Stimulated activated memory B cell treated with anti-CD40 and anti-IgM and Interleukin-4, amounts not matched to agents 10 μg/mL and 1 μg/mL and 100 μg/mL, for 72 hours (primary cell): ENCODE results near the gene CALD1.

Experiments used
- ATAC-seq: fragments of 150-1000 bp; cut with Tn5 transposase; 2 replicates; pipeline ENCODE4 v1.10.0; 2021
- H3K27ac Mint-ChIP-seq: one replicate; pipeline ENCODE4 v1.8.0; 2022; ENCODE audit warnings: mild to moderate bottlenecking, mixed read lengths
- H3K27me3 Mint-ChIP-seq: one replicate; pipeline ENCODE4 v1.8.0; 2022; ENCODE audit warnings: mixed read lengths
- H3K36me3 Mint-ChIP-seq: one replicate; pipeline ENCODE4 v1.8.0; 2022; ENCODE audit warnings: mixed read lengths
- H3K4me1 Mint-ChIP-seq: one replicate; pipeline ENCODE4 v1.8.0; 2022; ENCODE audit warnings: mixed read lengths
- H3K4me3 Mint-ChIP-seq: one replicate; pipeline ENCODE4 v1.8.0; 2022; ENCODE audit warnings: mild to moderate bottlenecking, moderate library complexity, mixed read lengths
- H3K9me3 Mint-ChIP-seq: one replicate; pipeline ENCODE4 v1.8.0; 2022; ENCODE audit warnings: mixed read lengths

CALD1 gene

GRCh38 chr7:134892963-134893362, 113.5 kb downstream of the CALD1 start:
- Mint-ChIP-seq H3K27ac (no peak overlapping the region), H3K27me3 (peaks cover 16% of the 10 kb centered on the region), H3K4me1 (no peaks in the 10 kb centered on the region), H3K4me3 (no peak overlapping the region), H3K36me3 (no peaks in the 10 kb centered on the region), H3K9me3 (peaks cover 7% of the 10 kb centered on the region)
- no peak for ATAC-seq

DNA sequence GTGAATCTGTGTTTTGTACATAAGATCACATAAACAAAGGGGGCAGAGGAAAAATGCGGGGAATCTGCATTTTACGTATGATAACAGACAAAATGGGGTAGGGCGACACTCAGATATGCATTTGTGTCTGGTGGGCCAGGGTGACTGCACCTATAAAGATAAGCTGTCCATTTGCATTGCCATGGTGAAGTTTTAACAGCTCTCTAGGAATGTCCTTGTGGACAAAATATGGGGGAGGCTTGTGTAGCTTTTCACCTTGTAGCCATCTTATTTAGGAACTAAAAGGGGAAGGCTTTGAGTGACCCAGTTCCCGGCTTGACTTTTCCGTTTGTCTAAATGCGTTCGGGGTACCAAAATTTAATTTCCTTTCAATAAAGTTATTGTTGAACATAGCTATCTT, 114.5 kb downstream of the CALD1 start:
- Mint-ChIP-seq H3K4me3 (no peak overlapping the region), H3K9me3 (peaks cover 7% of the 10 kb centered on the region), H3K36me3 (no peaks in the 10 kb centered on the region), H3K27me3 (peaks cover 16% of the 10 kb centered on the region), H3K27ac (no peak overlapping the region), H3K4me1 (no peaks in the 10 kb centered on the region)
- no peak for ATAC-seq

GRCh38 chr7:134894928-134895327, 115.5 kb downstream of the CALD1 start:
- Mint-ChIP-seq H3K9me3 (peaks cover 7% of the 10 kb centered on the region), H3K36me3 (no peaks in the 10 kb centered on the region), H3K27me3 (peaks cover 16% of the 10 kb centered on the region), H3K4me3 (no peak overlapping the region), H3K4me1 (peaks cover 8% of the 10 kb centered on the region), H3K27ac (no peak overlapping the region)
- no peak for ATAC-seq

DNA sequence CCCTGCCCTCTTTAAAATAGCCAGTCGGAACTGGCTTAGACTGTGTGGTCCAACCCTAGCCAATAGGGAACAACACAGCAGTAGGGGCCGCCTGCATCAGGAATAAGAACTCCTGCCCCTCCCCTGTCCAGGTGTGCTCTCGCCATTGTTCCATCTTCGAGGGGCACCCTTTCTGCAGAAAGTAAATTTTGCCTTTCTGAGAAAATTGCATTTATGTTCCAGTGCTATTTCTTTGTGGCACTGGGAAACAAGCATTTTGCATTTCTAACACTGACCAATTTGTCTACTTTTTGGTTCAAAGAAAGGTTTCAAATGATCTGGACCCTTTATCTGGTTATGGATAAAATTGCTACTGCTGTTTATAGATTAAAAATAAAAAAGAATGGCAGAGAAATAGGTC, 116.6 kb downstream of the CALD1 start:
- Mint-ChIP-seq H3K4me3 (no peak overlapping the region), H3K36me3 (no peaks in the 10 kb centered on the region), H3K9me3 (peaks cover 7% of the 10 kb centered on the region), H3K27ac (no peak overlapping the region), H3K27me3 (peaks cover 16% of the 10 kb centered on the region), H3K4me1 (peaks cover 20% of the 10 kb centered on the region)
- ATAC-seq = no peak

DNA sequence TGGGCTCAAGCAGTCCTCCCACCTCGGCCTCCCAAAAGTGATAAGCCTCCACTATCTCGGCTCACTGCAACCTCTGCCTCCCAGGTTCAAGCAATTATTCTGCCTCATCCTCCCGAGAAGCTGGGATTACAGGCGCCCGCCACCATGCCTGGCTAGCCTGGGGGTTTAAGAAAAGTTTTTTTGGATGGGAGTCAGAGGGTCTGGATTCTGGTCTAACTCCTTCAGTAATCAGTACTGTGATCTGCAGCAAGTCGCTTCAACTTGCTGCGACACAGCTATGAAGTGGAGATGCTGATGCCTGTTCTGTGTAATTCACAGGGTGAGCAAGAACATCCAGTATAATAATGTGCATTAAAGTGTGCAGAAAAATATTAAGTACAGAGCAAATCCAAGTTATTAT, 118.5 kb downstream of the CALD1 start:
- peaks cover 10% of the 10 kb centered on the region for H3K27me3 Mint-ChIP-seq
- no peak overlapping the region for H3K27ac Mint-ChIP-seq
- peaks cover 7% of the 10 kb centered on the region for H3K9me3 Mint-ChIP-seq
- ATAC-seq = no peak
- peaks cover 23% of the 10 kb centered on the region for H3K4me1 Mint-ChIP-seq
- no peaks in the 10 kb centered on the region for H3K36me3 Mint-ChIP-seq
- no peak overlapping the region for H3K4me3 Mint-ChIP-seq

DNA sequence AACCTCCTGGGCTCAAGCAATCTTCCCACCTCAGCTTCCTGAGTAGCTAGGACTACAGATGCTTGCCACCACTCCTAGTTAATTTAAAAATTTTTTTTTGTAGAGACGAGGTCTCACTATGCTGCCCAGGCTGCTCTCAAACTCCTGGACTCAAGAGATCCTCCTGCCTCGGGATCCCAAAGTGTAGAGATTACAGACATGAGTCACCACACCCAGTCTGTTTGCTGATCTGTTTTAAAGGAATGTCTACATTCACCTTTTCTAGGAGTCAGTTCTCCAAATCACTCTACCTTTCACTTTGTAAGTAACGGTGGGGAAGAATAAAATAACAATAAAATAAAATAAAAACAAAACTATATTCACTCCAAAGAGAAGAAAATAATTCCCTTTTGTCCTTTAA, 120.3 kb downstream of the CALD1 start:
- ATAC-seq = no peak
- peaks cover 7% of the 10 kb centered on the region for H3K9me3 Mint-ChIP-seq

DNA sequence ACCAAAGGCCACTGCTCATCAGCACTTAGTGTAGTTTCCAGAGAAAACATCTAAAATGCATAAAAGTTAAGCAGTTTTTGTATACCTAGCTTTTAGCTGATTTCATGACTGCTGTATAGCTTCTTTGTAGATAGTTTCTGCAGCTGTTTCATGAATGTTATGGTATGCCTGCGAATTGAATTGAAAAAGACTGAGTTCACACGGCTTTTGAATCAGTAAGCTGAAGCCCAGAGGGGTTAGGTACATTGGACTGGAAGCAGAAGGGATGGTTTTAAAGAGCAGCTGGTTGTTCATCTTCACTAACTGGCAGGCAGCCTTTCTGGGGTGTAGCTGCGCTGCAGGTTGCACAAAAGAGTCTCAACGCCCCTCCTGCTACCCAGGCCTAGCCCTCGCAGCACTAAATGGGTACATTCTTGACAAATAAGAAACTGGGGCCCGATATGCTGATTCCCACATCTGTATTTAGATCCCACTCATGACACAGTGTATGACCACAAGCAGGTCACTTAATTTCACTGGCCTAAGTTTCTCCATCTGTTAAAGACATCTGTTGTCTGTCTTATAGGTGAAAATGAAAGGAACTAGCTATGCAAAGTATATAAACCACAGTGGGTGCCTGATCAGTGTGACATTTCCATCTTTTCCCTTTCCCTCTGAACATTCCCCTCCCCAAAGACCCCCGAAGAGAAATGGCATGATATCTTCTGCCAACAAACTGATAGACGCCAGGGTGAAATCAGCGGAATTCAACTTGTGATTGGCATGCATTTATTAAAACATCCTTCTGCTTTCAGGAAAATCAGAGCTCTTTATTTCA, 120.9 kb downstream of the CALD1 start:
- Mint-ChIP-seq H3K36me3 (no peaks in the 10 kb centered on the region), H3K4me1 (peaks cover 23% of the 10 kb centered on the region), H3K9me3 (peaks cover 7% of the 10 kb centered on the region), H3K27ac (no peak overlapping the region), H3K4me3 (no peak overlapping the region), H3K27me3 (no peaks in the 10 kb centered on the region)
- ATAC-seq = no peak

More for the DNA sequence above, 120.3 kb downstream of the CALD1 start:
- Mint-ChIP-seq H3K27me3 (no peaks in the 10 kb centered on the region), H3K36me3 (no peaks in the 10 kb centered on the region), H3K27ac (no peak overlapping the region), H3K4me1 (peaks cover 23% of the 10 kb centered on the region), H3K4me3 (no peak overlapping the region)

GRCh38 chr7:134901389-134902020, 122.1 kb downstream of the CALD1 start:
- ATAC-seq = no peak
- Mint-ChIP-seq H3K27ac (no peak overlapping the region), H3K27me3 (no peaks in the 10 kb centered on the region)

GRCh38 chr7:134902058-134902457, 122.6 kb downstream of the CALD1 start:
- no peak for ATAC-seq
- H3K36me3 Mint-ChIP-seq = no peaks in the 10 kb centered on the region
- H3K4me3 Mint-ChIP-seq = no peak overlapping the region
- no peaks in the 10 kb centered on the region for H3K9me3 Mint-ChIP-seq
- no peaks in the 10 kb centered on the region for H3K27me3 Mint-ChIP-seq
- no peak overlapping the region for H3K27ac Mint-ChIP-seq
- H3K4me1 Mint-ChIP-seq = peaks cover 23% of the 10 kb centered on the region

More at GRCh38 chr7:134901389-134902020, 122.1 kb downstream of the CALD1 start:
- H3K4me1 Mint-ChIP-seq = peaks cover 23% of the 10 kb centered on the region
- peaks cover 2% of the 10 kb centered on the region for H3K9me3 Mint-ChIP-seq
- no peak overlapping the region for H3K4me3 Mint-ChIP-seq
- no peaks in the 10 kb centered on the region for H3K36me3 Mint-ChIP-seq

DNA sequence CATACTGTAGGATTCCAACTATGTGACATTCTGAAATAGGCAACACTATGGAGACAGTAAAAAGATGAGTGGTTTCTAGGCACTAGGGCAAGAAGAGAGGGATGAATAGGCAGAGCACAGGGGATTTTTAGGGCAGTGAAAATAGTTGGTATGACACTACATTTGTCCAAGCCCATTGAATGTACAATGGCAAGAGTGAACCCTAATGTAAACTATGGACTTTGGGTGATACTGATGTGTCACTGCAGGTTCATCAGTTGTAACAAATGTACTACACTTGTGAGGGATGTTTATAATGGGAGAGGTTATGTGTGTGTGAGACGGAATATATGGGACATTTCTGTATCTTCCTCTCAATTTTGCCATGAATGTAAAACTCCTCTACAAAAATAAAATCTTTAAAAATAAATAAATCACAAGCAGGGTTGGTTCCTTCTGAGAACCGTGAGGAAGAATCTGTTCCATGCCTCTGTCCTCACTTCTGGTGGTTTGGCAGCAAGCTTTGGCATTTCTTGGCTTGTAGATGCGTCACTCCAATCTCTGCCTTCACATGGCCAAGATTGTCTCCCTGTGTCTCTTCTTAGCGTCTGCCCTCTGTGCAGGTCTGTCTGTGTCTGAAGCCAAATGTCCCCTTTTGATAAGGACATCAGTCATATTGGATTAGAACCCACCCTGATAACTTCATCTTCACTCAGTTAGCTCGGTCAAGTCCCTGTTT, 123.8 kb downstream of the CALD1 start:
- H3K27me3 Mint-ChIP-seq = no peaks in the 10 kb centered on the region
- no peaks in the 10 kb centered on the region for H3K9me3 Mint-ChIP-seq
- ATAC-seq = no peak
- no peak overlapping the region for H3K4me3 Mint-ChIP-seq
- H3K4me1 Mint-ChIP-seq = peaks cover 23% of the 10 kb centered on the region
- H3K36me3 Mint-ChIP-seq = no peaks in the 10 kb centered on the region
- no peak overlapping the region for H3K27ac Mint-ChIP-seq

DNA sequence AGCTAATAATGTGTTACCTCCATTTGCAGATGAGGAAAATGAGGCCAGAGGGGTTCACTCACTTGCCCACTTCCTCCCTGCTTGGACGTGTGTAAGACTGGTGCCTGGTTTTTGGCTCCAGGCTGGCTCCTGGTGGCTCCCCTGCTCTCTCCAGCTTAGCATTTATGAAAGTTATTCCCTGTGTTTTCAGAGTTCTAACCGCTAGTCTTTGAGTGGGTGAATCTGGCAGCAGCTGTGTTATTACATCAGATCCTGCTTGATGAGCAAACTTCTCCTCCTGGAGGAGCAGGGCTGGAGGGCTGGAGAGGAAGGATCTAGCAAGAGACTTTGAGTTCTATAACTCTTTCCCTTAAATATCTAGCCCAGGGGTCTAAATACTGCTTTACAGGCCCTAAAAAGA, 125.9 kb downstream of the CALD1 start:
- Mint-ChIP-seq H3K27me3 (no peaks in the 10 kb centered on the region), H3K27ac (no peak overlapping the region), H3K4me1 (peaks cover 12% of the 10 kb centered on the region), H3K36me3 (no peaks in the 10 kb centered on the region), H3K9me3 (no peaks in the 10 kb centered on the region), H3K4me3 (no peak overlapping the region)
- no peak for ATAC-seq

DNA sequence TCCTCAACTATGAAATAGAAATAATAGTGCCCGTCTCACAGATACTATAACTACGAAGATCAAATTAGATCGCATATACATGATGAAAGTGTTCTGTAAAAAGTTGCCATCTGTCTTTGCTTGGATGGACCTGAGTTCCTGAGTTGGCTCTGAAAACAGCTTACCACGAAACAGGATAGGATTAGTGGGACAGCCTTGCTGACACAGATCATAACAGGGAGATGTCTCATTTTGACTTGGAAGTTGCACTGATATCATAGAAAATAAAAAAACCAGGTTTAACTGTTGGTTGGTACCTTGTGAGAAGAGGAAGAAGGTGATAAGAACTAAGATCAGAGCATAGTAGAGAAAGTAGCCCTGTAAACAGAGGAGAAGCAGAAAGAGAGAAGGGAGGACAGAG, 127.6 kb downstream of the CALD1 start:
- Mint-ChIP-seq H3K4me3 (no peak overlapping the region), H3K4me1 (peaks cover 12% of the 10 kb centered on the region), H3K27me3 (no peaks in the 10 kb centered on the region), H3K27ac (no peak overlapping the region), H3K36me3 (no peaks in the 10 kb centered on the region), H3K9me3 (no peaks in the 10 kb centered on the region)
- ATAC-seq = no peak

- no peak overlapping the region for H3K27ac Mint-ChIP-seq
- H3K27me3 Mint-ChIP-seq = no peaks in the 10 kb centered on the region
- H3K36me3 Mint-ChIP-seq = no peaks in the 10 kb centered on the region
- ATAC-seq = no peak
- peaks cover 12% of the 10 kb centered on the region for H3K4me1 Mint-ChIP-seq
- no peak overlapping the region for H3K4me3 Mint-ChIP-seq
- no peaks in the 10 kb centered on the region for H3K9me3 Mint-ChIP-seq
Observed at GRCh38 chr7:134907639-134908038, 128.2 kb downstream of the CALD1 start.

DNA sequence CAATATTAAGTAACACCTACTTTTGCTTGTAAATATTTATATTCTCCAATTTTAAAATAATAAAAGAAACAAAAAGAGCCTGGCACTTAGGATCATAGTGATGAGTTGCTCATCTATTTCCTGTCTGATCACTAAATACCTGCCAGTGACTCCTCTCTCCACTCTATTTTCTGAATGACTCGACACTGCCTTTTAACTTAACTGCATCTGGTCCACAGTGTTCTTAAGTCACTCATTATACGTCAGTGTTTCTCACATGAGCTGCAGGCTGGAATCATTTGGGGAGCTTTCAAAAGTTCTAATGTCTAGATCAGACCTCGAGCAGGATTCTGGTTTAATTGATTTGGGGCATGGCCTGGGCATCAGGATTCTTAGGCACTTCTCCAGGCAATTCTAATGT, 128.9 kb downstream of the CALD1 start:
- H3K27me3 Mint-ChIP-seq = no peaks in the 10 kb centered on the region
- ATAC-seq = no peak
- no peaks in the 10 kb centered on the region for H3K36me3 Mint-ChIP-seq
- no peaks in the 10 kb centered on the region for H3K9me3 Mint-ChIP-seq
- H3K4me3 Mint-ChIP-seq = no peak overlapping the region
- H3K27ac Mint-ChIP-seq = no peak overlapping the region
- H3K4me1 Mint-ChIP-seq = peaks cover 12% of the 10 kb centered on the region

- H3K36me3 Mint-ChIP-seq = no peaks in the 10 kb centered on the region
- no peak for ATAC-seq
- H3K27ac Mint-ChIP-seq = no peak overlapping the region
- no peaks in the 10 kb centered on the region for H3K27me3 Mint-ChIP-seq
- peak overlapping the region; percentile 15 for H3K4me3 Mint-ChIP-seq
- H3K9me3 Mint-ChIP-seq = no peaks in the 10 kb centered on the region
- peaks cover 12% of the 10 kb centered on the region for H3K4me1 Mint-ChIP-seq
Observed at GRCh38 chr7:134910214-134910890, 130.9 kb downstream of the CALD1 start.
